Stimulated activated CD4-positive, alpha-beta T cell treated with anti-CD3 and anti-CD28 coated beads, Interleukin-1b, Interleukin-23, amount 100 ng/mL, for 24 hours (primary cell): ENCODE data around the gene SCAPER.

Experiments used
- DNase-seq, 4 experiments: peaks; one replicate each; pipeline ENCODE4 v3.0.0-alpha.2; 2020; ENCODE audit warnings: low read depth in 4 of 4, low spot score in 1 of 4

The SCAPER gene

DNA sequence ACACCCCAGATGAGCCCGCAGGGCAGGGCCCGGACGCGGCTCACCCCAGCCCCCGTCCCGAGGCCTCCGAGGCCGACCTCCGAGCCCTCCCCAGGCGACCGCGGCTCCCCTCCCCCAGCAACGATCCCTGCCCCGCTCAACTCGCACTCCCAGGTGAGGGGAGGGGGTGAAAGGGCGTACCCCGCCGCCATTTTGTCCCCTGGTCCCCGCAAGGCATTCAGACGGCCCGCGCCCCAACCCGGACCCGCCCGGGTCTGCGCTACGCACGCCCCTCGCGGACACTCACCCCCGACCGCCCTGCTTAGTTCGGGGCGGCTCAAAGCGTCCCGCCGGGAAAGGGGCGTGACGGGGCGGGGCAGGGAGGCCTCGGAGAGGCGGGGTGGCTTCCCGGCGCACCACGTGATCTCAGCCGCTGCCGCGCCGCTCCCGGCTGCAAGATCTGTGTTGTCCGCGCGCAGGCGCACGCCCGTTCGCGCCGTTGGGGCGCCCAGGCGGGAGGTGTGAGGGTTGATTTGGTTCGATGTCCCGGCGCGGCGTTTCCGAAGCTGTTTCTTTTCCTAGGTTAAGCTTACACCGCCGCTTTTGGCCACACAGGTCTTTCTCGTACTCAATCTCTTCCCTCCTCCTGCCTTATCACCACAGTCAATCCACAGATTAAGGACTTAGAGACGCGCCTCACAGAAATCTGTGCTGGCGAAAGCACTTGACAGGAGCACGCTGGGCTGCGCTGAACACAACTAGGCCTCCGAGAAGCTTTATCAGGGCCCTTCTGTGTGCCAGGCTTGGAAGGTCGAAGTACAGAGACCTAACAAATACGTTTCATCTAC is at the start of gene SCAPER:
SCAPER (minus strand) TSS at position 328 of the 827 bp plus-strand sequence. CDS start 21,523 bp downstream, outside the sequence.
- DNase-seq = peak; percentile 72 to 94 (median 86)

GRCh38 chr15:76954744-76955143 is 49.6 kb upstream of the SCAPER start:
- no peak for DNase-seq

GRCh38 chr15:76953913-76954312 is 48.8 kb upstream of the SCAPER start:
- DNase-seq = no peak

DNA sequence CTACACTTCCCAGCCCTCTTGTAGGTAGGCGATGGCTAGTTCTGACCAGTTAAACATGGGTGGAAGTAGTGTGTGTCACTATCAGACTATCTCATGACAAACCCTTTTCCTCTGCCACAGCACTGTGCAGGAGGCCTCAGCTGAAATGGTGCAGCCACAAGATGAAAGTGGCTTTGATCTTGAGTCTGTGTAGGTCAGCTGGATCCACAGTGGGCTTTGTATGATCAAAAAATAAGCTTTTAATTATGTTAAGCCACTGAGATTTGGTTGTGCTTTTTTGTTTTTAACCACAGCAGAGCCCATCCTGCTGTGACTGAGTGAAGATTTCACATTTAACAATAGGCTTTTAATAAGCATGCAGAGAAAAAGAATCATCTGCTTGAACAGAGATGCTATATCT is 46.1 kb upstream of the SCAPER start:
- no peak for DNase-seq

- DNase-seq = no peak
Measured at GRCh38 chr15:76947454-76947853, 42.3 kb upstream of the SCAPER start.

- DNase-seq = no peak
Measured at GRCh38 chr15:76945494-76946093, 40.5 kb upstream of the SCAPER start.

- no peak for DNase-seq
Measured at GRCh38 chr15:76942331-76942730, 37.2 kb upstream of the SCAPER start.

- DNase-seq = no peak
Measured at GRCh38 chr15:76941636-76942035, 36.5 kb upstream of the SCAPER start.

- no peak for DNase-seq
Measured at GRCh38 chr15:76939715-76940114, 34.6 kb upstream of the SCAPER start.

DNA sequence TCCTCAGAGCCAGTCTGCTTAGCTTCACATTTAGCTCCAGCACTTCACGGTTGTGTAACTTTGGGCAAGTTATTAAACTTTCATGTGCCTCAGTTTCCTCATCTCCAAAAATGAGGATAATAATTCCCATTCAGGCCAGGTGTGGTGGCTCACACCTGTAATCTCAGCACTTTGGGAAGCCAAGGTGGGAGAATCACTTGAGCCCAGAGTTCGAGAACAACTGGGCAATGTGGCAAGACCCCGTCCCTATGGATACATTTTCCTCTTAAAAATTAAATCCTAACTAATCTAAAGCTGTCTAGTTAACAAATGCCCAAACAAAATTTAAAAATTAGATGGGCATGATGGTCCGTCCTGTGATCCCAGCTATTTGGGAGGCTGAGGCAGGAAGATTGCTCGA is 33.6 kb upstream of the SCAPER start:
- no peak for DNase-seq

- no peak for DNase-seq
Measured at GRCh38 chr15:76936671-76937070, 31.5 kb upstream of the SCAPER start.

DNA sequence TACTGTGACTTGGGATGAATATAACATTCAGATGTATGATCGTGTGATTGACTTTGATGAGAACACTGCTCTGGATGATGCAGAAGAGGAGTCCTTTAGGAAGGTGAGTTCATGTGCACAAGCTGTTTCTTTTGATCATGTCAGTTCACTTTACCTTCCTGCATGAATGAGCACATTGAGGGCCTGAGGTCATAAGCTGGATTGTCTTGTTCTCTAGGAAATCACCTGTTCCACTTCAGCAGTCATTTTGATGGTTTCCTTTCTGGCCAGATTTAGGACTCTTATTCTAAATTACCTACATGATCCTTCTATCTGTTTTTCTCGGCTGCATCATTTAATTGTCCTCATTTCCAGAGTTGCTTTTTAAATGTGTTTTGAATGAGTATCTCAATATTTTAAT is 30.5 kb upstream of the SCAPER start:
- no peak for DNase-seq

- DNase-seq = peak in 1 of 4 experiments; percentile 4
Measured at GRCh38 chr15:76932135-76932966, 27.2 kb upstream of the SCAPER start.

DNA sequence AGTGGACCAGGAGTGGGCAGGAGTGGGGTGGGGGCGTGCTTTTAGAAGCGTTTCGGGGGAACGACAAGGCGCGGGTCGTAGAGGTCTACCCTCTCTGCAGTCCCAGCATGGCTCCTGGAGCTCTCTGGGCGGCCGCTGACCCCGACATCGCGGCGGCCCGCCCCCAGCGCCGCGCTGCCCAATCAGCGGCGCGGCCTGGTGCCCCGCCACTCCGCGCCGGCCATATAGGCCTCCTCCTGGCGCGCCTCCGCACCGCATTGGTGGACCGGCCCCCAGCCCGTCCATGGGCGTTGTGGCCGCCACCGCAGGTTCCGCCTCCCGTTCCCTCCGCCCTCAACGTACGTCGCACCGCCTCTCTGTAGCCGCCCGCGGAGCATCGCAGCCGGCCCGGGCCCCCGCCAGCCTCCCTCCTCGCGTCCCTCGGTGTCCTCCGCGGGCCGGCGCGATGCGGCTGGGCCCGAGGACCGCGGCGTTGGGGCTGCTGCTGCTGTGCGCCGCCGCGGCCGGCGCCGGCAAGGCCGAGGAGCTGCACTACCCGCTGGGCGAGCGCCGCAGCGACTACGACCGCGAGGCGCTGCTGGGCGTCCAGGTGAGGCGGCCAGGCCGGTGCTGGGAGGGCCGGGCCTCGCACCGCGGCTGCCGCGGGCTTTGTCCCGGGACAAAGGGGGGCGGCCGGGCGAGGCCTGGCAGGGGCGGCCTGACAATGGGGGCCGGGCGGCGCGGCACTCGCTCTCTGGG is 26.4 kb upstream of the SCAPER start, which contains the start of gene RCN2:
RCN2 (plus strand) TSS at position 353 of the 738 bp plus-strand sequence; CDS start at position 446, 93 bp downstream.
- peak; percentile 72 to 94 (median 82) for DNase-seq

DNA sequence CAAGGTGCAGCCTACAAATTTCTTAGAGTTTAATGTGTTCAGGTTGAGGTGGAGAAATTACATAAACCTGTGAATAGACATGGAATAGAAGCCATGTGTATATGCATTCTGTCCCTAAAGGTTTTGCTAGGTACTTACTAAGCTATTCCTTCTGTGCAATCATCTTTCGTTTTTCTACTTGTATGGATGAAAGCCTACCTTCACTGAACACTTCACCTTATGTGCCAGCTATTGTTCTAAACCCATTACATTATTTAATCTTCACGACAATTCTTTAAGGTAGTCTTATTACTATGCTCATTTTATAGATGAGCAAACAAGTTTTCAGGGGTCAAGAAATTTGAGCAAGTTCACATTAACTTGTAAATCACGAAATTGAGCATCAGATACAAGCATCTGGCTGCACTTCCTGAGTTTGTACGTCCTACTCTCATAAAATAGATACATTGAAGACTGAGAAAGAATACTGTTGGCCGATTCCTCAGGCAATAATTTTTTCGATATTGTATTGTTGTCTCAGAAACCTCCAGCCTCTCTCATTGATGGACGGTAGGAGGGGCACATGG is 25.8 kb upstream of the SCAPER start:
- no peak for DNase-seq

- DNase-seq = no peak
Measured at GRCh38 chr15:76929011-76929760, 24.0 kb upstream of the SCAPER start.

DNA sequence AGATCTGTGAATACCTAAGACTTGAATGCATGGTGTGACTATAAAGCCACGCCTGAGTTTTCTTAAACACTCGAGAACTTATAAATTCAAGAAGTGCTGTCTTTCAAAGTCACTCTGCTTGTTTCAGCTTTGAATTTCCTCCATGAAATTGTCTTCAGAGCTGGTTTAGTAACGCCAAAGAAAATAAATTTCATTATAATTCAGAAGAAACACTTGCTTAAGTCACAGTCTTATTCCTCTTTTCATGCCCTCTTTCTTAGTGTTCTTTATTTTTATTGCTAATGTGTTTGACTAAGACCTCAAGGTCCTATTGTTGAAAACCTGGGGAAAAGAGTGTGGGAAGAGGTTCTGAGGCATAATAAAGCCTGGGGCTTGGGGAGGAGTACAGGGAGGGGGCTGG is 23.1 kb upstream of the SCAPER start:
- no peak for DNase-seq

- no peak for DNase-seq
Measured at GRCh38 chr15:76916369-76916768, 11.2 kb upstream of the SCAPER start.

- no peak for DNase-seq
Measured at GRCh38 chr15:76913737-76914136, 8.6 kb upstream of the SCAPER start.

GRCh38 chr15:76912430-76912829 is 7.3 kb upstream of the SCAPER start:
- no peak for DNase-seq
